Right lobe of liver (tissue), 4 donors: Measurements from ENCODE around the gene PKP3.

ENCODE experiments used
- CTCF ChIP-seq, 4 donors: fragments of 200-600 bp in 3 of 4; fragments of 450-650 bp in 1 of 4; IDR thresholded peaks; one replicate each; pipeline versions ENCODE4 v1.5.1 to v1.8.0; 2016 to 2022; ENCODE audit warnings: antibody characterized with exemption in 4 of 4, mild to moderate bottlenecking in 2 of 4
- POLR2A ChIP-seq: fragments of 450-650 bp; IDR thresholded peaks from one replicate; pipeline ENCODE4 v1.6.1; 2017; ENCODE audit warnings: antibody characterized with exemption, mild to moderate bottlenecking
- donor health status: DM: no; HTN: no; CAD: no.
- donor health status: DM: no; HTN: no; CAD: no.
- donor health status: DM: no; HTN: yes; CAD: no.

DNA sequence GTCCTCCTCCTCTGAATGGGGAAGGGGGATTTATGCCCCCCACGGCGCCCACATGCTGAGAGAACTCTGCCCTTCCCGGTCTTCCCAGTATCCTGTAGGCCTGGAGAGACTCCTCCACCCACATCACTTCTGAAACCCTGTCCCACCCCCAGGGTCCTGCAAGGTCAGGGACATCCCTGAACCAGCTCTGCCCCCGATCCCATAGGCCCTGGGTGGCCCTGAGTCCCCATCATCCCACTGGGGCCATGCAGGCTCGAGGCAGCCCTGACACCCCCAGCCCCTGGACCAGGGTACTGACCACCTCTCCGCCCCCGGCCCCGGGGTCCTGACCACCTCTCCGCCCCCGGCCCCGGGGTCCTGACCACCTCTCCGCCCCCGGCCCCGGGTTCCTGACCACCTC lies 13.0 kb upstream of the PKP3 start:
- TF ChIP-seq POLR2A (no peak), CTCF (IDR thresholded peaks at IDR 0.05) (no peak)
